Breast epithelium (tissue), 4 donors: ENCODE data around the gene TSC1. TPM values are rescaled to one million over a fixed set of nuclear protein-coding genes. Genes with fewer than 3 reads are reported as not detected.

Source experiments
- DNase-seq, 2 donors: peaks; one replicate each; pipeline ENCODE4 v3.0.0-alpha.2; 2019; ENCODE audit warnings: low spot score in 2 of 2
- H3K27ac ChIP-seq, 2 donors: fragments of 200-600 bp; sonication (generic) in 1 of 2; one replicate each; pipeline ENCODE4 v1.5.1; 2016 to 2019; ENCODE audit warnings: mild to moderate bottlenecking in 1 of 2
- H3K27me3 ChIP-seq, 2 donors: fragments of 200-600 bp; sonication (generic) in 1 of 2; one replicate each; pipeline versions ENCODE4 v1.5.1 to v1.6.0; 2017 to 2019; ENCODE audit warnings: control low read depth in 1 of 2, mild to moderate bottlenecking in 1 of 2
- H3K36me3 ChIP-seq: fragments of 200-600 bp; one replicate; pipeline ENCODE4 v1.5.1; 2019
- H3K4me1 ChIP-seq, 2 donors: fragments of 200-600 bp; sonication (generic); one replicate each; pipeline ENCODE4 v1.5.1; 2016 to 2019; ENCODE audit warnings: control low read depth in 1 of 2
- H3K4me3 ChIP-seq, 3 donors: fragments of 200-600 bp; sonication (generic); 1 replicate in 2 of 3; 2 replicates in 1 of 3; pipeline ENCODE4 v1.5.1; 2016 to 2019; ENCODE audit warnings: mild to moderate bottlenecking in 3 of 3, moderate library complexity in 2 of 3
- H3K9me3 ChIP-seq, 2 donors: fragments of 200-600 bp; sonication (generic) in 1 of 2; one replicate each; pipeline ENCODE4 v1.5.1; 2016 to 2019; ENCODE audit warnings: control low read depth in 1 of 2
- POLR2A ChIP-seq: fragments of 450-650 bp; IDR thresholded peaks from one replicate; pipeline ENCODE4 v1.6.1; 2016; ENCODE audit warnings: antibody characterized with exemption, mild to moderate bottlenecking, moderate library complexity
- POLR2AphosphoS5 ChIP-seq, 3 donors: sonication (generic); formaldehyde crosslinking; IDR thresholded peaks; one replicate each; pipeline ENCODE4 v1.6.1; 2017; ENCODE audit warnings: antibody characterized with exemption in 3 of 3
- intact Hi-C: fragments of 100-400 bp; cut with DNase I; formaldehyde crosslinking; loops from one replicate; pipeline ENCODE4 v1.15.1; 2023; ENCODE audit warnings: low total_unique reads
- total RNA-seq, 3 donors: library from RNA; depleted of rRNA; stranded (reverse); fragments of >200 nt; gene quantifications; one replicate each; pipeline ENCODE4 v1.1.0, GENCODE V29; 2016
- TF ChIP-seq, protein P1 (sequence below), 3 donors: fragments of 450-650 bp; IDR thresholded peaks; one replicate each; pipeline ENCODE4 v1.5.1; 2016 to 2017; ENCODE audit warnings: antibody characterized with exemption in 3 of 3, mild to moderate bottlenecking in 3 of 3, moderate library complexity in 3 of 3

TSC1 gene
- total RNA-seq, 3 donors from 2014 or later: 38.1 to 61.9 (median 48.2) TPM

DNA sequence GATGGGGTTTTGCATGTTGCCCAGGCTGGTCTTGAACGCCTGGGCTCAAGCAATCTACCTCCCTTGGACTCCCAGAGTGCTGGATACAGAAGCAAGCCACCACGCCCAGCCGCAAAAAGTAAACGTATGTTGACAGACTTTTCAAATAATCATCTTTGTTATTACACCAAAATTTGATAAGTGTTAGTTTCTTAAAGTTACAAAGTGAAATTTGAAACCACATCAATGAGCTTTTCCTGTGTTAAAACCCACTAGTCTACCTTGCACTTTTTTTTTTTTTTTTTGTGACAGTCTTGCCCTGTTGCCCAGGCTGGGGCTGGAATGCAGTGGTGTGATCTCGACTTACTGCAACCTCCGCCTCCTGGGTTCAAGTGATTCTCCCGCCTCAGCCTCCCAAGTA is 35.8 kb downstream of the TSC1 start:
- no peak for DNase-seq
- no peaks in the 10 kb centered on the region for H3K4me1 ChIP-seq
- no peaks in the 10 kb centered on the region for H3K27me3 ChIP-seq
- H3K9me3 ChIP-seq: no peaks in the 10 kb centered on the region
- no peaks in the 10 kb centered on the region for H3K36me3 ChIP-seq
- TF ChIP-seq POLR2AphosphoS5 (IDR thresholded peaks at IDR 0.05): no peak
- no peak for TF ChIP-seq POLR2A
- TF ChIP-seq, protein P1, sequence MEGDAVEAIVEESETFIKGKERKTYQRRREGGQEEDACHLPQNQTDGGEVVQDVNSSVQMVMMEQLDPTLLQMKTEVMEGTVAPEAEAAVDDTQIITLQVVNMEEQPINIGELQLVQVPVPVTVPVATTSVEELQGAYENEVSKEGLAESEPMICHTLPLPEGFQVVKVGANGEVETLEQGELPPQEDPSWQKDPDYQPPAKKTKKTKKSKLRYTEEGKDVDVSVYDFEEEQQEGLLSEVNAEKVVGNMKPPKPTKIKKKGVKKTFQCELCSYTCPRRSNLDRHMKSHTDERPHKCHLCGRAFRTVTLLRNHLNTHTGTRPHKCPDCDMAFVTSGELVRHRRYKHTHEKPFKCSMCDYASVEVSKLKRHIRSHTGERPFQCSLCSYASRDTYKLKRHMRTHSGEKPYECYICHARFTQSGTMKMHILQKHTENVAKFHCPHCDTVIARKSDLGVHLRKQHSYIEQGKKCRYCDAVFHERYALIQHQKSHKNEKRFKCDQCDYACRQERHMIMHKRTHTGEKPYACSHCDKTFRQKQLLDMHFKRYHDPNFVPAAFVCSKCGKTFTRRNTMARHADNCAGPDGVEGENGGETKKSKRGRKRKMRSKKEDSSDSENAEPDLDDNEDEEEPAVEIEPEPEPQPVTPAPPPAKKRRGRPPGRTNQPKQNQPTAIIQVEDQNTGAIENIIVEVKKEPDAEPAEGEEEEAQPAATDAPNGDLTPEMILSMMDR (IDR thresholded peaks at IDR 0.05): no peak
- H3K27ac ChIP-seq: no peak overlapping the region
- no peak overlapping the region for H3K4me3 ChIP-seq
- intact Hi-C loops: no loop called here

DNA sequence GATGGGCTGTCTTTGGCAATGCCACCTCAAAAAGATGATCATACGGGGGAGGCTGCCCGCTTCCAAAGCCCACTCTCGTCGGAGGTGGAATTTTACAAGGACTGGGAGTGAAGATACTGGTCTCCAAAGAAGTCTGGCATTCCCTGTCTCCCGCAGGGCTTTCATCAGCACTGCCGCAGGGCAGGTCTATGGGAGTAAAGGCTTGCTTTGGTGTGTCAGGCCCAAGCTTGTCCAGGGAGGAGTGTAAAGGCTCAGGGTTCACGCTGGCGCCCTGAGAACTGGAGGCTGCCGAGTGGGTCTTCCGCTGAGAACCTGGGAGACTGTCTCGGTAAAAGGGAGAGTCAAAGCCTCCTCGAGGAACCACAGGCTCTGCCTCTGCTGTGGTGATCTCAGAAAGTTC is 38.7 kb downstream of the TSC1 start:
- peaks cover 6% of the 10 kb centered on the region for H3K36me3 ChIP-seq
- intact Hi-C loops: no loop called here
- H3K27ac ChIP-seq: no peak overlapping the region
- H3K9me3 ChIP-seq: no peaks in the 10 kb centered on the region
- H3K27me3 ChIP-seq: no peaks in the 10 kb centered on the region
- no peaks in the 10 kb centered on the region for H3K4me1 ChIP-seq
- H3K4me3 ChIP-seq: no peak overlapping the region
- TF ChIP-seq POLR2AphosphoS5 (IDR thresholded peaks at IDR 0.05) (no peak), POLR2A (no peak)
- TF ChIP-seq, protein P1 (IDR thresholded peaks at IDR 0.05): no peak
- no peak for DNase-seq

DNA sequence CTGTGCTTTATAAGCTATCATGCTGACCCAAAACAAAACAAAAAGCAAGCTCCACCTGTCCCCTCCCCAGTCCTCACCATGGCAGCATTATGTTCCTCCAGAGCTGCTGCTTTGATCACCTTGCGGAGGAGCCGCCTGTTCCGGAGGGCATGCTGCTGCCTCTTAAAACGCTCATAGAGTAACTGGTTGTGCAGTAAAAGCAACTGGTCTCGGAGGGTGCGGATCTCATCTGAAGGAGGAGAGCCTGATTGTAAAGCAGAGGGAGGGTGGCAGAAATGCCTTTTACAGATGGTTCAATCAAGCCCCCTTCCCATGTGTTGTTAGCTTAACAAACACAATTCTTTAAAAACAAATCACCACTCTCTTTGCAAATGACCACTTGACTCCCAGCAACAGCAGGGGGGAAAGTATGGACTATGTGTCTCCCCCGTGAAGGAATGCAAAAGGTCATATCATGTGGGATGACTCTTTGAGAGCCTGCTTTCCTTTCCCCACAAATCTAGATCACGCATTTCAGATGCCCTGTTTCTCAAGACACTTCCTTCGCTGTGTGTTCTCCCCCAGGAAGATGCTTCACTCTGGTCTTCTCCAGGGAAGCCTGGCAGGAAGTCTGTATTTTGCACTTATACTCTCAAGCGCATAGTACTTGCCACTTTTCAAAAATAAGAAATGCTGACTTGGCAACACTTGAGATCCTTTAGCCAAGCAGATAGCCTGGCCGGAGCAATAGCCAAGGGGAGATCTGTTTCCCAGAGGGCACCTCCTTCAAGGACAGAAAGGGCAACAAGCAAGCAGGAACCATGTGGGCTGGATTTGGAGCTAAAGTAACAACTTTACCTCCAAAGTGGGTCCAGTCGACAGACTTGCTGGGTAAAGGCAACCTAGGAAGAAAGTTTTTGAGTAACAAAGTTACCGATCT is 40.6 kb downstream of the TSC1 start:
- no peaks in the 10 kb centered on the region for H3K4me1 ChIP-seq
- DNase-seq: no peak
- H3K4me3 ChIP-seq: no peak overlapping the region
- intact Hi-C loops: no loop called here
- H3K36me3 ChIP-seq: peaks cover 13% of the 10 kb centered on the region
- no peak overlapping the region for H3K27ac ChIP-seq
- H3K9me3 ChIP-seq: no peaks in the 10 kb centered on the region
- TF ChIP-seq POLR2A (no peak), POLR2AphosphoS5 (IDR thresholded peaks at IDR 0.05) (no peak)
- TF ChIP-seq, protein P1 (IDR thresholded peaks at IDR 0.05): no peak
- no peaks in the 10 kb centered on the region for H3K27me3 ChIP-seq

DNA sequence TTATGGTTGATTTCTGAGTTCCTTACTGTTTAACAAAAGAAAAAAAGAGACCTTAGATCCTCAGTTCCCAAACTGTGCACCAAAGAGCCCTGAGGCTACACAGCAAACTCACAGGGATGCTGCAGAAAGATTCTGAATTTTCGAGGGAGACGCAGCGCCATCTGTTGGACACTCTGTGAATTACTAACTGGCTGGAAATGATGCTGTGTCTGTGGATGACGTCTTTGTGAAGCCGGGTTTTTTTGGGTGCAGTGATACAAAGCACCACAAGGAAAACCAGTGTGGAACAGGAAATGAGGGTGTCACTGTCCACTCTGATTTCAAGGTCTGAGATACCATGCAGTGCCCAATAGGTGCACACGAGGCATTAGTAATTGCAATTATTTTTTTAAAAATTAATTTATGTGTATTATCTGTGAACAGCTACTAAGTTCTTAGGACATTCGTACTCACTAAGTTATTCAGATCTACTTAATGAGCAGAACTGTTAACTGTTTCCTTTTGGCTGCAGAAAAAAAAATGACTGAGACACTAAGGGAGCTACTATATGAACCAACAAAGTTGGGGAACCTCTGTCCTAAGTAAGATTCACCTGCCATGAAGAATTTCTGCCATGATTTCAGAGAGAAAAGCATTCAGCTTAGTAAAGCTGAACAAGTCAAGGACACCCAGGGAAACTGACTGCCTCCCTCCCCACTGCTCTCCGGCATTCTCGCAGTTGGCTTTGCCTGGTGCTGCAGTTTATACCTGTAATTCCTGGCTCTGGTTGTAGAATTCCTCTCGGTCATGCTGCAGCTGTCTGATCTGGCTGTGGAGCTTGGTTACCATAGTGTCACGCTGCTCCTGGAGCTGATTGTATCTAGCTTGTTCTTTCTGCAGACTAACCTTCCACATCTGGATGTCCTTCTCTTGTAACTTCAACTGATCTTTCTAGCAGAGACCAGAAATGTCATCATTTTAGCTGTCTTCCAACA is 42.3 kb downstream of the TSC1 start:
- intact Hi-C loops: no loop called here
- H3K4me3 ChIP-seq: no peak overlapping the region
- peaks cover 13% of the 10 kb centered on the region for H3K36me3 ChIP-seq
- TF ChIP-seq POLR2AphosphoS5 (IDR thresholded peaks at IDR 0.05) (peak in 1 of 3 donors; percentile 30), POLR2A (no peak)
- TF ChIP-seq, protein P1 (IDR thresholded peaks at IDR 0.05): peak; percentile 78 to 85 (median 84)
- peak; percentile 50 to 63 for DNase-seq
- no peak overlapping the region for H3K27ac ChIP-seq
- H3K4me1 ChIP-seq: peaks cover 0 to 1% of the 10 kb centered on the region in 2 donors
- H3K9me3 ChIP-seq: no peaks in the 10 kb centered on the region
- no peaks in the 10 kb centered on the region for H3K27me3 ChIP-seq
